HepG2 (cell line): ENCODE measurements around the gene ZDHHC14. TPM values are rescaled to one million over a fixed set of nuclear protein-coding genes. Genes with fewer than 3 reads are reported as not detected.
A peak's percentile ranks its signal among the peaks of the same experiment; 100 is the strongest.

Experiments used
- CBFB ChIP-seq: sonication (generic); formaldehyde crosslinking; IDR thresholded peaks from 2 replicates; pipeline ENCODE4 v1.4.0; 2020; ENCODE audit warnings: missing genetic modification reagents
- ELF3 ChIP-seq: IDR thresholded peaks from 2 replicates; pipeline ENCODE4 v1.6.1; 2016; ENCODE audit warnings: missing genetic modification reagents, missing compliant biosample characterization
- EZH2 ChIP-seq: conservative IDR thresholded peaks from 2 replicates; pipeline ENCODE4 v1.6.1; 2012; ENCODE audit warnings: mild to moderate bottlenecking, low read depth, low read length, moderate library complexity
- GATAD2A ChIP-seq: IDR thresholded peaks from 2 replicates; pipeline ENCODE4 v1.6.1; 2016
- HNRNPLL ChIP-seq: fragments of 200-400 bp; formaldehyde crosslinking; IDR thresholded peaks from 2 replicates; pipeline ENCODE4 v1.6.1; 2017; ENCODE audit warnings: mild to moderate bottlenecking, low read depth, low read length; ENCODE audit not compliant: poor library complexity, severe bottlenecking
- KAT2B ChIP-seq: fragments of 150-350 bp; IDR thresholded peaks from 2 replicates; pipeline ENCODE4 v1.6.1; 2014; ENCODE audit warnings: low read depth, low read length, borderline replicate concordance
- KDM3A ChIP-seq: IDR thresholded peaks from 2 replicates; pipeline ENCODE4 v1.6.1; 2018; ENCODE audit warnings: low read depth, missing compliant biosample characterization
- MLXIP ChIP-seq: sonication (generic); formaldehyde crosslinking; IDR thresholded peaks from 2 replicates; pipeline ENCODE4 v1.9.0; 2021; ENCODE audit warnings: missing genetic modification reagents, borderline replicate concordance
- NPAS2 ChIP-seq: sonication (generic); formaldehyde crosslinking; IDR thresholded peaks from 2 replicates; pipeline ENCODE4 v1.8.0; 2022; ENCODE audit warnings: mild to moderate bottlenecking, missing genetic modification reagents, borderline replicate concordance
- PITX1 ChIP-seq: sonication (generic); formaldehyde crosslinking; IDR thresholded peaks from 2 replicates; pipeline ENCODE4 v1.5.1; 2020; ENCODE audit warnings: mild to moderate bottlenecking, missing genetic modification reagents
- RBM39 ChIP-seq: fragments of 200-400 bp; formaldehyde crosslinking; IDR thresholded peaks from one replicate; pipeline ENCODE4 v1.6.1; 2018; ENCODE audit warnings: antibody characterized with exemption, mild to moderate bottlenecking, low read depth, low read length; ENCODE audit not compliant: poor library complexity, severe bottlenecking
- REL ChIP-seq: sonication (generic); formaldehyde crosslinking; conservative IDR thresholded peaks from 2 replicates; pipeline ENCODE4 v1.8.0; 2022; ENCODE audit warnings: mild to moderate bottlenecking, missing genetic modification reagents, moderate library complexity
- SALL2 ChIP-seq: sonication (generic); formaldehyde crosslinking; IDR thresholded peaks from 2 replicates; pipeline ENCODE4 v1.8.1; 2023; ENCODE audit warnings: mild to moderate bottlenecking, missing genetic modification reagents, inconsistent platforms
- SMAD1 ChIP-seq: sonication (generic); formaldehyde crosslinking; IDR thresholded peaks from 2 replicates; pipeline ENCODE4 v1.4.0; 2020; ENCODE audit warnings: missing genetic modification reagents, low read depth, mild to moderate bottlenecking, borderline replicate concordance
- SRSF1 ChIP-seq: fragments of 200-400 bp; formaldehyde crosslinking; optimal IDR thresholded peaks from 2 replicates; pipeline ENCODE3; 2017; ENCODE audit warnings: mild to moderate bottlenecking, low read depth, low read length, moderate library complexity
- ZFP82 ChIP-seq: sonication (generic); formaldehyde crosslinking; IDR thresholded peaks from 2 replicates; pipeline ENCODE4 v1.5.1; 2020; ENCODE audit warnings: mild to moderate bottlenecking, missing genetic modification reagents, borderline replicate concordance
- ZNF124 ChIP-seq: sonication (generic); formaldehyde crosslinking; IDR thresholded peaks from 2 replicates; pipeline ENCODE4 v1.4.0; 2020; ENCODE audit warnings: missing genetic modification reagents
- ZNF430 ChIP-seq: sonication (generic); formaldehyde crosslinking; IDR thresholded peaks from 2 replicates; pipeline ENCODE4 v1.9.0; 2021; ENCODE audit warnings: mild to moderate bottlenecking, missing genetic modification reagents
- ZNF501 ChIP-seq: sonication (generic); formaldehyde crosslinking; IDR thresholded peaks from 2 replicates; pipeline ENCODE4 v1.5.1; 2020; ENCODE audit warnings: mild to moderate bottlenecking, moderate library complexity, missing genetic modification reagents
- ZNF567 ChIP-seq: sonication (generic); formaldehyde crosslinking; IDR thresholded peaks from 2 replicates; pipeline ENCODE4 v1.8.1; 2023; ENCODE audit warnings: mild to moderate bottlenecking, missing genetic modification reagents, borderline replicate concordance
- ZNF709 ChIP-seq: sonication (generic); formaldehyde crosslinking; IDR thresholded peaks from 2 replicates; pipeline ENCODE4 v1.5.0; 2020; ENCODE audit warnings: mild to moderate bottlenecking, missing genetic modification reagents
- polyA plus RNA-seq, 8 experiments: library from polyadenylated mRNA; depleted of rRNA in 3 of 8; stranded (reverse) in 7 of 8; unstranded in 1 of 8; fragments of >200 nt; fragmentation: Illumina TruSeq in 4 of 8; extraction: Trizol in 4 of 8; gene quantifications; 2 replicates each; pipeline versions ENCODE4 v1.2.1 to v1.2.3, GENCODE V29; 2011 to 2016; ENCODE audit warnings: low read depth in 4 of 8, missing spikeins in 1 of 8, mixed read lengths in 1 of 8; ENCODE audit not compliant: insufficient read depth in 1 of 8
- total RNA-seq, 5 experiments: library from RNA; depleted of rRNA; stranded (reverse); fragments of >200 nt; fragmentation: Illumina TruSeq; extraction: Trizol; gene quantifications; 2 replicates each; pipeline ENCODE4 v1.2.3, GENCODE V29; 2016; ENCODE audit warnings: low read depth in 1 of 5
- TF ChIP-seq, protein P1 (sequence below): sonication (generic); formaldehyde crosslinking; IDR thresholded peaks from 2 replicates; pipeline ENCODE4 v1.5.0; 2020; ENCODE audit warnings: missing genetic modification reagents
- TF ChIP-seq, protein P2 (sequence below): IDR thresholded peaks from 2 replicates; pipeline ENCODE4 v1.4.0; 2020; ENCODE audit warnings: mild to moderate bottlenecking, missing genetic modification reagents
- TF ChIP-seq, protein P3 (sequence below): IDR thresholded peaks from 2 replicates; pipeline ENCODE4 v1.6.1; 2016; ENCODE audit warnings: missing genetic modification reagents, missing compliant biosample characterization

Gene ZDHHC14
- total and polyA plus RNA-seq, 2 of the 13 experiments (the other 11 are each of a cell fraction or from before 2014, with no cell fraction given): 3.7 to 9.5 TPM

DNA sequence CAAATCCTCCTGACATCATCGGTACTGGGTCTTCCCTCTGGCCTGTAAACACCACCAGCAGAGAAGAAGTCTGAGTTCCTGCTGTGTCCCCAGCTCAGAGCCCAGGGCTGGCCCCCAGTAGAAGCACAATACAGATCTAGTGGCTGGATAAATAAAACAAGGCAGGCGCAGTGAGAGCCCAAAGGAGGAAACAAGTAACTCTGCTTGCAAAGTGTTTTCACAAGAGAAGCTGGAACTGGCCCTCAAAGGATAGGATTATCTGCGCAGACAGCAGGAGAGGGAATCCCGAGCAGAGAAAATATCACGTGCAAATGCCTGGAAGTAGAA is 205.1 kb downstream of the ZDHHC14 start (continued):
- TF ChIP-seq, protein P1, sequence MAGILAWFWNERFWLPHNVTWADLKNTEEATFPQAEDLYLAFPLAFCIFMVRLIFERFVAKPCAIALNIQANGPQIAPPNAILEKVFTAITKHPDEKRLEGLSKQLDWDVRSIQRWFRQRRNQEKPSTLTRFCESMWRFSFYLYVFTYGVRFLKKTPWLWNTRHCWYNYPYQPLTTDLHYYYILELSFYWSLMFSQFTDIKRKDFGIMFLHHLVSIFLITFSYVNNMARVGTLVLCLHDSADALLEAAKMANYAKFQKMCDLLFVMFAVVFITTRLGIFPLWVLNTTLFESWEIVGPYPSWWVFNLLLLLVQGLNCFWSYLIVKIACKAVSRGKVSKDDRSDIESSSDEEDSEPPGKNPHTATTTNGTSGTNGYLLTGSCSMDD (CRISPR knock-in tag): no peak
- TF ChIP-seq ZNF567 (CRISPR knock-in tag) (no peak), KAT2B (no peak), MLXIP (no peak), RBM39 (no peak), SMAD1 (CRISPR knock-in tag) (0 out of 2 replicates have a peak, but pooled peaks have one; percentile 11), HNRNPLL (no peak), SRSF1 (no peak), ELF3 (no peak), KDM3A (CRISPR knock-in tag) (no peak), ZNF124 (no peak), SALL2 (CRISPR knock-in tag) (no peak), ZNF501 (CRISPR knock-in tag) (peak; percentile 65), CBFB (CRISPR knock-in tag) (no peak), PITX1 (CRISPR knock-in tag) (0 out of 2 replicates have a peak, but pooled peaks have one; percentile 1), NPAS2 (no peak), ZNF709 (CRISPR knock-in tag) (no peak), ZFP82 (CRISPR knock-in tag) (no peak), EZH2 (no peak), ZNF430 (CRISPR knock-in tag) (no peak), REL (no peak), GATAD2A (CRISPR knock-in tag) (no peak)
- TF ChIP-seq, protein P2, sequence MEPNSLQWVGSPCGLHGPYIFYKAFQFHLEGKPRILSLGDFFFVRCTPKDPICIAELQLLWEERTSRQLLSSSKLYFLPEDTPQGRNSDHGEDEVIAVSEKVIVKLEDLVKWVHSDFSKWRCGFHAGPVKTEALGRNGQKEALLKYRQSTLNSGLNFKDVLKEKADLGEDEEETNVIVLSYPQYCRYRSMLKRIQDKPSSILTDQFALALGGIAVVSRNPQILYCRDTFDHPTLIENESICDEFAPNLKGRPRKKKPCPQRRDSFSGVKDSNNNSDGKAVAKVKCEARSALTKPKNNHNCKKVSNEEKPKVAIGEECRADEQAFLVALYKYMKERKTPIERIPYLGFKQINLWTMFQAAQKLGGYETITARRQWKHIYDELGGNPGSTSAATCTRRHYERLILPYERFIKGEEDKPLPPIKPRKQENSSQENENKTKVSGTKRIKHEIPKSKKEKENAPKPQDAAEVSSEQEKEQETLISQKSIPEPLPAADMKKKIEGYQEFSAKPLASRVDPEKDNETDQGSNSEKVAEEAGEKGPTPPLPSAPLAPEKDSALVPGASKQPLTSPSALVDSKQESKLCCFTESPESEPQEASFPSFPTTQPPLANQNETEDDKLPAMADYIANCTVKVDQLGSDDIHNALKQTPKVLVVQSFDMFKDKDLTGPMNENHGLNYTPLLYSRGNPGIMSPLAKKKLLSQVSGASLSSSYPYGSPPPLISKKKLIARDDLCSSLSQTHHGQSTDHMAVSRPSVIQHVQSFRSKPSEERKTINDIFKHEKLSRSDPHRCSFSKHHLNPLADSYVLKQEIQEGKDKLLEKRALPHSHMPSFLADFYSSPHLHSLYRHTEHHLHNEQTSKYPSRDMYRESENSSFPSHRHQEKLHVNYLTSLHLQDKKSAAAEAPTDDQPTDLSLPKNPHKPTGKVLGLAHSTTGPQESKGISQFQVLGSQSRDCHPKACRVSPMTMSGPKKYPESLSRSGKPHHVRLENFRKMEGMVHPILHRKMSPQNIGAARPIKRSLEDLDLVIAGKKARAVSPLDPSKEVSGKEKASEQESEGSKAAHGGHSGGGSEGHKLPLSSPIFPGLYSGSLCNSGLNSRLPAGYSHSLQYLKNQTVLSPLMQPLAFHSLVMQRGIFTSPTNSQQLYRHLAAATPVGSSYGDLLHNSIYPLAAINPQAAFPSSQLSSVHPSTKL (CRISPR knock-in tag): no peak
- TF ChIP-seq, protein P3, sequence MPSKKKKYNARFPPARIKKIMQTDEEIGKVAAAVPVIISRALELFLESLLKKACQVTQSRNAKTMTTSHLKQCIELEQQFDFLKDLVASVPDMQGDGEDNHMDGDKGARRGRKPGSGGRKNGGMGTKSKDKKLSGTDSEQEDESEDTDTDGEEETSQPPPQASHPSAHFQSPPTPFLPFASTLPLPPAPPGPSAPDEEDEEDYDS (CRISPR knock-in tag): no peak
